Left lobe of liver (tissue), 2 donors: ENCODE results near the gene SRP9. TPM values are rescaled to one million over a fixed set of nuclear protein-coding genes. Genes with fewer than 3 reads are reported as not detected.
"Not testable (repeated sequence)": the region's sequence is repeated elsewhere in the genome, so short reads cannot be mapped to it uniquely, and the experiment has no call there.

Experiments used
- ATAC-seq: fragments of 200-7000 bp; cut with Tn5 transposase; one replicate; pipeline ENCODE4 v1.9.1; 2020; ENCODE audit warnings: mild to moderate bottlenecking, moderate library complexity
- DNase-seq: peaks from one replicate; pipeline ENCODE4 v3.0.0-alpha.2; 2020; ENCODE audit warnings: low spot score
- total RNA-seq: library from RNA; stranded (reverse); gene quantifications from one replicate; pipeline ENCODE4 v1.2.1, GENCODE V29; 2021
- donor health status: DM: no; HTN: no; CAD: no; lungs with moderate emphysema.
- donor health status: DM: no; HTN: yes; CAD: no.

Gene SRP9
- total RNA-seq, 1 donor from 2014 or later: 136 TPM

- DNase-seq: no peak
Measured at GRCh38 chr1:225772848-225773247, 4.8 kb upstream of the SRP9 start.

GRCh38 chr1:225774281-225775147, 3.1 kb upstream of the SRP9 start:
- DNase-seq: no peak
- no peak for ATAC-seq

More at GRCh38 chr1:225772848-225773247, 4.8 kb upstream of the SRP9 start:
- ATAC-seq: peak; percentile 39

- no peak for ATAC-seq
- no peak for DNase-seq
Measured at GRCh38 chr1:225776294-225776693, 1.3 kb upstream of the SRP9 start.

GRCh38 chr1:225777058-225777582, 506 bp upstream of the SRP9 start:
- ATAC-seq (peak; percentile 3), DNase-seq (no peak)

GRCh38 chr1:225778337-225778669, 677 bp downstream of the SRP9 start:
- ATAC-seq (no peak), DNase-seq (no peak)

GRCh38 chr1:225779165-225779564, 1.5 kb downstream of the SRP9 start:
- not testable (repeated sequence) for ATAC-seq, DNase-seq

- DNase-seq (no peak), ATAC-seq (no peak)
Measured at GRCh38 chr1:225780134-225780533, 2.5 kb downstream of the SRP9 start.

- ATAC-seq: no peak
- DNase-seq: no peak
Measured at GRCh38 chr1:225780630-225781029, 3.0 kb downstream of the SRP9 start.

- not testable (repeated sequence) for ATAC-seq, DNase-seq
Measured at GRCh38 chr1:225789142-225789541, 11.5 kb downstream of the SRP9 start.

GRCh38 chr1:225794954-225795353, 17.3 kb downstream of the SRP9 start:
- no peak for ATAC-seq
- DNase-seq: no peak

GRCh38 chr1:225796097-225796496, 18.5 kb downstream of the SRP9 start:
- not testable (repeated sequence) for DNase-seq, ATAC-seq

GRCh38 chr1:225801146-225801545, 23.5 kb downstream of the SRP9 start:
- DNase-seq: peak; percentile 53
- peak; percentile 70 for ATAC-seq

GRCh38 chr1:225806249-225806648, 28.6 kb downstream of the SRP9 start:
- no peak for DNase-seq

GRCh38 chr1:225806736-225807135, 29.1 kb downstream of the SRP9 start:
- not testable (repeated sequence) for DNase-seq, ATAC-seq

More at GRCh38 chr1:225806249-225806648, 28.6 kb downstream of the SRP9 start:
- ATAC-seq: no peak

- DNase-seq (no peak), ATAC-seq (no peak)
Measured at GRCh38 chr1:225808136-225808535, 30.5 kb downstream of the SRP9 start.

GRCh38 chr1:225809842-225810578, 32.4 kb downstream of the SRP9 start, which contains the start of gene EPHX1:
TSS of gene EPHX1 (plus strand) at chr1:225810124. CDS start at chr1:225828730, 18,606 bp downstream.
- ATAC-seq: peak; percentile 71
- DNase-seq: peak; percentile 96

- ATAC-seq: peak; percentile 38
Measured at GRCh38 chr1:225810579-225811538, 33.2 kb downstream of the SRP9 start.

GRCh38 chr1:225811622-225812487, 34.2 kb downstream of the SRP9 start:
- DNase-seq: peak; percentile 78
- ATAC-seq: peak; percentile 40

More at GRCh38 chr1:225810579-225811538, 33.2 kb downstream of the SRP9 start:
- DNase-seq: peak; percentile 78

GRCh38 chr1:225812488-225813213, 35.0 kb downstream of the SRP9 start:
- ATAC-seq: no peak
- peak; percentile 47 for DNase-seq
